Testis (tissue), 2 donors: Measurements from ENCODE around the gene HSF2.

ENCODE experiments used
- POLR2A ChIP-seq: fragments of 450-650 bp; IDR thresholded peaks from one replicate; pipeline ENCODE4 v1.6.1; 2017; ENCODE audit warnings: antibody characterized with exemption, mild to moderate bottlenecking, moderate library complexity
- TF ChIP-seq, protein P1 (sequence below), 3 experiments: fragments of 450-650 bp in 2 of 3; fragments of 200-600 bp in 1 of 3; sonication (generic) in 1 of 3; IDR thresholded peaks; one replicate each; pipeline ENCODE4 v1.5.1; 2016 to 2019; ENCODE audit warnings: antibody characterized with exemption in 3 of 3, mild to moderate bottlenecking in 2 of 3, moderate library complexity in 1 of 3

DNA sequence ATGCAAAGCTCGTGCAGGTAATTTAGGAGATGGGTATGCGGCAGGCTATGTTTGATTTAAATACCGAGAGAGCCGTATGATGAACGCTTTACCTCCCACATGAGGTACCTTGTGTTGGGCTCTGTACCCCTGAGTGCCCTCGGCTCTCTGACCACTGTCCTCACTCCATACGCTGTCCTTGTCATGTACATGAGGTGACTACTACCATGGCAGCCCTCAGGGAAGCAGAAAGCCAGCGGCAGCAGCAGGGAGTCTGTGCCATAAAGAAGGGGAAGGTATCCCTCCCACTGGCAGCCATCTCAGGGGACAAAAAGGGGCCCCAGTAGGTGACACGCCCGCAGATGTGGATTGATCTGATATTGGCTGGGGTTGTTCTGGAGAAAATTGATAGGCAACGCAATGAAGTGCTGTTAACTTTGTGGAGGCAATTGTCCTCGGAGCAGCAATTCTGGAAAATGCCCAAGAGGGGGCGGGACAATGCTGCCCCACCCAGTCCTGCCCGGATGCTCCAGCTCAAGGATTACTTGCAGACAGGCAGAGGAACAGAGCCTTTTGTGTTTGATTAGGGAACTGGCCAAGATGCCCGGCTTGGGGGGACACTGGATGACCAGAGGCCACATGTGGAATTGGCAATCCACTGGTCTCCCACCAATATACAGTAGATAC, 38.0 kb upstream of the HSF2 start:
- TF ChIP-seq, protein P1, sequence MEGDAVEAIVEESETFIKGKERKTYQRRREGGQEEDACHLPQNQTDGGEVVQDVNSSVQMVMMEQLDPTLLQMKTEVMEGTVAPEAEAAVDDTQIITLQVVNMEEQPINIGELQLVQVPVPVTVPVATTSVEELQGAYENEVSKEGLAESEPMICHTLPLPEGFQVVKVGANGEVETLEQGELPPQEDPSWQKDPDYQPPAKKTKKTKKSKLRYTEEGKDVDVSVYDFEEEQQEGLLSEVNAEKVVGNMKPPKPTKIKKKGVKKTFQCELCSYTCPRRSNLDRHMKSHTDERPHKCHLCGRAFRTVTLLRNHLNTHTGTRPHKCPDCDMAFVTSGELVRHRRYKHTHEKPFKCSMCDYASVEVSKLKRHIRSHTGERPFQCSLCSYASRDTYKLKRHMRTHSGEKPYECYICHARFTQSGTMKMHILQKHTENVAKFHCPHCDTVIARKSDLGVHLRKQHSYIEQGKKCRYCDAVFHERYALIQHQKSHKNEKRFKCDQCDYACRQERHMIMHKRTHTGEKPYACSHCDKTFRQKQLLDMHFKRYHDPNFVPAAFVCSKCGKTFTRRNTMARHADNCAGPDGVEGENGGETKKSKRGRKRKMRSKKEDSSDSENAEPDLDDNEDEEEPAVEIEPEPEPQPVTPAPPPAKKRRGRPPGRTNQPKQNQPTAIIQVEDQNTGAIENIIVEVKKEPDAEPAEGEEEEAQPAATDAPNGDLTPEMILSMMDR (IDR thresholded peaks at IDR 0.05), result no peak
- TF ChIP-seq POLR2A, result no peak
